SK-N-SH treated with all-trans-retinoic acid at 6 μM for 48 hours (cell line): ENCODE measurements around the gene CILP2.

ENCODE experiments used
- ATAC-seq: fragments of 200-7000 bp; cut with Tn5 transposase; 3 replicates; pipeline ENCODE4 v1.9.1; 2020; ENCODE audit warnings: mild to moderate bottlenecking, moderate library complexity
- CSDC2 ChIP-seq: fragments of 250-450 bp; sonication (Bioruptor Pico); IDR thresholded peaks from 2 replicates; pipeline ENCODE4 v1.5.0; 2020; ENCODE audit warnings: mild to moderate bottlenecking, moderate library complexity
- ESRRG ChIP-seq: fragments of 250-450 bp; sonication (Bioruptor Pico); IDR thresholded peaks from 2 replicates; pipeline ENCODE4 v1.6.1; 2021; ENCODE audit warnings: mild to moderate bottlenecking
- GLIS3 ChIP-seq: fragments of 250-450 bp; sonication (Bioruptor Pico); IDR thresholded peaks from 2 replicates; pipeline ENCODE4 v1.5.0; 2020; ENCODE audit warnings: mild to moderate bottlenecking, moderate library complexity
- OSR1 ChIP-seq: fragments of 250-450 bp; sonication (Bioruptor Pico); IDR thresholded peaks from 2 replicates; pipeline ENCODE4 v1.8.0; 2022; ENCODE audit warnings: moderate library complexity, mild to moderate bottlenecking, inconsistent platforms
- PPARA ChIP-seq: fragments of 250-450 bp; sonication (Bioruptor Pico); IDR thresholded peaks from 2 replicates; pipeline ENCODE4 v1.5.0; 2020; ENCODE audit warnings: mild to moderate bottlenecking, borderline replicate concordance
- TCF4 ChIP-seq: fragments of 250-450 bp; sonication (Bioruptor Pico); IDR thresholded peaks from 2 replicates; pipeline ENCODE4 v1.8.0; 2021; ENCODE audit warnings: mild to moderate bottlenecking, moderate library complexity, borderline replicate concordance
- TOX ChIP-seq: fragments of 250-450 bp; sonication (Bioruptor Pico); IDR thresholded peaks from 2 replicates; pipeline ENCODE4 v1.8.0; 2021; ENCODE audit warnings: mild to moderate bottlenecking, moderate library complexity, borderline replicate concordance
- ZC3H10 ChIP-seq: fragments of 250-450 bp; sonication (Bioruptor Pico); IDR thresholded peaks from 2 replicates; pipeline ENCODE4 v1.5.1; 2021; ENCODE audit warnings: mild to moderate bottlenecking, moderate library complexity
- ZFP3 ChIP-seq: fragments of 250-450 bp; sonication (Bioruptor Pico); IDR thresholded peaks from 2 replicates; pipeline ENCODE4 v1.5.0; 2020; ENCODE audit warnings: mild to moderate bottlenecking, moderate library complexity
- ZNF565 ChIP-seq: fragments of 450-650 bp; formaldehyde crosslinking; conservative IDR thresholded peaks from 2 replicates; pipeline ENCODE4 v1.5.0; 2020; ENCODE audit warnings: low read depth, mild to moderate bottlenecking, moderate library complexity
- TF ChIP-seq, protein P1 (sequence below): fragments of 250-450 bp; sonication (Bioruptor Pico); IDR thresholded peaks from 2 replicates; pipeline ENCODE4 v1.8.0; 2021; ENCODE audit warnings: low read depth, mild to moderate bottlenecking, moderate library complexity, borderline replicate concordance
- TF ChIP-seq, protein P2 (sequence below): fragments of 250-450 bp; sonication (Bioruptor Pico); IDR thresholded peaks from 2 replicates; pipeline ENCODE4 v1.5.0; 2020; ENCODE audit warnings: mild to moderate bottlenecking, moderate library complexity
- TF ChIP-seq, protein P3 (sequence below): fragments of 250-450 bp; sonication (Bioruptor Pico); IDR thresholded peaks from 2 replicates; pipeline ENCODE4 v1.5.1; 2020; ENCODE audit warnings: low read depth, mild to moderate bottlenecking, moderate library complexity

Gene CILP2

DNA sequence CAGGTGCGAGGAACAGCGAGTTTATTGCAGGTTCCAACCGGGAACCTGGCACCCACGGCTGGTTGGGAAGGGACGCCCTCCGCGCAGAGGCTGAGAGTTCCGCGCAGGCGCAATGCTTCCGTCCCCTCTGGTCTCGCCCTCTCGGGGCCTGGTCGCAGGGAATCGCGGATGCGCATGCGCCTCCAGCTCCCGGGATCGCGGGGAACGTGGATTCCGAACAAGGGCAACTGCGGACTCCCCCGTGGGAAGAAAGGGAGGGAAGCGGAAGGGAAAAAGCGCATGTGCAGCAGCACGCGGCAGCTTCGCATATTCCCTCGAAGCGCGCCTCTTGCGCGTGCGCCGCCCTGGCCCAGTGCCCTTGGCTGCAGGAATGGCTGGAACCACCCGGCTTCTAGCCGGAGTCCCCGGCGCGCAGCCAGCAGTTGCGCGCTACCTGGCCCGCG, 23.8 kb upstream of the CILP2 start:
- TF ChIP-seq ESRRG: no peak
- ATAC-seq: no peak

DNA sequence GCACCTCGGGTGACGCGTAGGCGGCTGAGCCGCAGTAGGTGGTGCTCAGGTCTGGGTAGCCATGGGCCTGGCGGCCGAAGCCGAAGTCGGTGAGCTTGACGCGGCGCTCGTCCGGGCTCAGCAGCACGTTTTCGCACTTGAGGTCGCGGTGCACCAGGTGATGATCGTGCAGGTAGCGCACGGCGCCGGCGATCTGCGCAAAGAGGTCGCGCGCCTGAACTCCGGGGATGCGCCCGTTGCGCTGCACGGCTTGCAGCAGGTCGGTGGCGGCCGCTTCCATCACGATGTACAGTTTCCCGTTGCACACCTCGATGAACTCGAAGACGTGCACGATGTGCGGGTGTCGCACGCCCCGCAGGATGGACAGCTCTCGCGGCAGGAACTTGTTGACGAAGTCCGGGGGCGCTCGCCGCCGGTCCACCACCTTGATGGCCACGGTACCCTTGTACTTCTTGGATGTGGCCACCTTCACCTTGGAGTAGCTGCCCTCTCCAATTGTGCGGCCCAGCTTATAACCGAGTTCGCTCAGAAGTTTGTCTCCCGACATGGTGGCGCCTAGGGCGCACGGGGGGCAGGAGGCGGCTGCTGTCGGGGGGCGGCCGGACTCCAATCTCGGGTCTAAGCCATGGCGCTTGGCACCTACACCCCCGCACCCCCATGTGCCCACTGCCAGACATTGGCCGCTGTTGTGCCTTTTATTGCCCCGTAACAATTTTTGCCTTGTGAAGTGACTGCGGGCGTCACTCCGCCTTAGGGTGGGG, 23.0 kb upstream of the CILP2 start, which contains the start of gene TSSK6:
TSSK6 (minus strand) TSS at position 668 of the 761 bp plus-strand sequence; CDS start at position 547, 121 bp downstream.
- TF ChIP-seq TCF4 (CRISPR knock-in tag): no peak
- no peak for ATAC-seq

DNA sequence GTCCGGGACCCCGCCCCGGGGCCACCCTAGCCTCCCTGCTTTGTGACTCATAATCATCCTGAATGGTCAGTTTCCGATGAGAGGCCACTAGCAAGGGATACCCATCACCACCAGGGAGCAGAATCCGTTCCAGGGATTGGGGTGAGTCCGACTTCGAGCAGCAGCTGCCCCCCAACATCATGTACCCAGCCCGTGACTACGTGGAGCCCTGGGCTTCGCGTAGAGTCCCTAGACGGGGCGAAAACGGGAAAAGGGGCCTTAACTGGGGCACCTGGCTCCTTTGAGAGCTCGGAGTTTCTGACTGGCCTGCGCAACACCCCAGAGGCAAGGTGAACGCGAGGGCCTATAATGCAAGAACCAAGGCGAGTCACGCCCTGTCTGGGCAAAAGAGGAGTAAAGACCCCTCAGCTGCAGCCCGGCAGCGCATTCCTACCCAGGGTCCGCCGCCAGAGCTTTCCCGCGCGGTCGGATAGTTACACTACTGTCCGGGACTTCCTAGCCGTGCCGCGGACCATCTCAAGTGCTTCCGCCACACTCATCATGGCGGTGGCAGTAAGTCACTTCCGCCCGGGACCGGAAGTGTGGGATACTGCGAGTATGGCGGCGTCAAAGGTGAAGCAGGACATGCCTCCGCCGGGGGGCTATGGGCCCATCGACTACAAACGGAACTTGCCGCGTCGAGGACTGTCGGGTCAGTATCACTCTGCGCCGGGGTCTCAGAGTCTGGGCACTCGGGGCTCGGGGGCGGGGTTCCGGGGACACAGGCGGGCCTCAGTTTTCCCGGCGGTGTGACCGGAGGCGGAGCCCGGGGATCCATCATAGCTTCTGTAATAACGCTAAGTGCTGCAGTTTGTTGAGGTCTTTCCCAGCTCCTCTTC, 22.2 kb upstream of the CILP2 start, which contains the start of gene NDUFA13:
NDUFA13 (plus strand) TSS at position 584 of the 878 bp plus-strand sequence; CDS start at position 598, 14 bp downstream.
- peak; percentile 94 for ATAC-seq
- TF ChIP-seq ZFP3 (CRISPR knock-in tag): 0 out of 2 replicates have a peak, but pooled peaks have one; percentile 10
- no peak for TF ChIP-seq GLIS3 (CRISPR knock-in tag)

DNA sequence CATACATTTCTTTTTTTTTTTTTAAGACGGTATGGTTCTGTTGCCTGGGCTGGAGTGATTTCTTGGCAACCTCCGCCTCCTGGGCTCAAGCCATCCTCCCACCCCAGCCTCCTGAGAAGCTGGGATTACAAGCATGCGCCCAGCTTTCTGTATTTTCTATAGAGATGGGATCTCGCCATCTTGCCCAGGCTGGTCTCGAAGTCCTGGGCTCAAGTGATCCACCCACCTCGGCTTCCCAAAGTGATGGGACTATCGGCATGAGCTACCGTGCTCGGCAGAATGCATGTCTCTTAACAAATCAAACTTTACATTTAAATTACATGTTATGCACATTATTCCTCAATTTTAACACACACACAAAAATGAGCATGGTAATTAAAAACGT, 20.8 kb upstream of the CILP2 start:
- no peak for TF ChIP-seq ZC3H10
- no peak for ATAC-seq

DNA sequence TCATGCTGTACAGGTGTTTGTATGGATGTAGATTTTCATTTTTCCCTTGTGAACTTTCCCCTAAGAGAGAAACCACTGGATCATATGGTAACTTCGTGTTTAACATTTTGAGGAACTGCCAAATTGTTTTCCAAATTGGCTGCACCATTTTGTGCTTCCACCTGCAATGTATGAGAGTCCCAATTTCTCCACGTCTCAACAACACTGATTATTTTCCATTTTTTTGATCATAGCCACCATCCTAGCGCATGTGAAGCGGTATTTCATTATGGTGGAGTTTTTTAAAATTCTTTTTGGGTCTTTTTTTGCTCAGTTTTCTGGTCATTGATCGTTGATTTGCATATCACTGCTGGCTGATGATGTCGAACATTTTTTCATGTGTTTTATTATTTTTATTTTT, 17.1 kb upstream of the CILP2 start:
- ATAC-seq: no peak
- TF ChIP-seq CSDC2 (CRISPR knock-in tag): no peak

DNA sequence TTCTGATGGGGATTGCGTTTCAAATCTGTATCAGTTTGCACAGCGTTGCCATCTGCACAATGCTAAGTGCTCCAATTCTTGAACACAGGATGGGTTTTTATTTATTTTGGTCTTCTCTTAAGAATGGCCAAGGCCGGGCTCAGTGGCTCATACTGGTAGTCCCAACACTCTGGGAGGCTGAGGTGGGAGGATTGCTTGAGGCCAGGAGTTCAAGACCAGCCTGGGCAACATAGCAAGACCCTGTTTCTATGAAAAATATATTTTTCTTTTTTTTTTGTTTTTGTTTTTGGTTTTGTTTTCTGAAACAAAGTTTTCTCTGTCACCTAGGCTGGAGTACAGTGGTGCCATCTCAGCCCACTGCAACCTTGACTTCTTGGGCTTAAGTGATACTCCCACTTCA, 14.9 kb upstream of the CILP2 start:
- TF ChIP-seq OSR1 (CRISPR knock-in tag): no peak
- no peak for ATAC-seq

DNA sequence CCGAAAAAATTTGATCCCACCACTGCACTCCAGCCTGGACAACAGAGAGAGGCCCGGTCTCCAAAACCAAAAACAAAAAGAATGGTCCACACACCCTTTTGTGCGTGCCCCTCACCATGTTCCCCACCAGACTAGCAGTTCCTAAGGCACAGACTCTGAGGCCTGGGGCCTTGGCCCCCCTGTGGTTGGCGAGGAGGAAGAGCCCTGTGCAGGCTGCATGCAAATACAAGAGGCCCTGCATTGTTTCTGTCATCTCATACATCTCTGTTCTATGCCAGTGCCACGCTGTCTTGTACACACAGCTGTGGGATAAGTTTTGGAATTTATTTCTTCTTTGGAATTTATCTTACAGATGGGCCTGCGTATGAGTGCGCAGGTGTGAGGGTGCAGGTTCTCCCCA, 14.0 kb upstream of the CILP2 start:
- no peak for TF ChIP-seq ZFP3 (CRISPR knock-in tag)
- TF ChIP-seq CSDC2 (CRISPR knock-in tag): no peak
- TF ChIP-seq, protein P1, sequence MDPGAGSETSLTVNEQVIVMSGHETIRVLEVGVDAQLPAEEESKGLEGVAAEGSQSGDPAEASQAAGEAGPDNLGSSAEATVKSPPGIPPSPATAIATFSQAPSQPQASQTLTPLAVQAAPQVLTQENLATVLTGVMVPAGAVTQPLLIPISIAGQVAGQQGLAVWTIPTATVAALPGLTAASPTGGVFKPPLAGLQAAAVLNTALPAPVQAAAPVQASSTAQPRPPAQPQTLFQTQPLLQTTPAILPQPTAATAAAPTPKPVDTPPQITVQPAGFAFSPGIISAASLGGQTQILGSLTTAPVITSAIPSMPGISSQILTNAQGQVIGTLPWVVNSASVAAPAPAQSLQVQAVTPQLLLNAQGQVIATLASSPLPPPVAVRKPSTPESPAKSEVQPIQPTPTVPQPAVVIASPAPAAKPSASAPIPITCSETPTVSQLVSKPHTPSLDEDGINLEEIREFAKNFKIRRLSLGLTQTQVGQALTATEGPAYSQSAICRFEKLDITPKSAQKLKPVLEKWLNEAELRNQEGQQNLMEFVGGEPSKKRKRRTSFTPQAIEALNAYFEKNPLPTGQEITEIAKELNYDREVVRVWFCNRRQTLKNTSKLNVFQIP (CRISPR knock-in tag): no peak
- no peak for TF ChIP-seq TOX (CRISPR knock-in tag)
- TF ChIP-seq, protein P2, sequence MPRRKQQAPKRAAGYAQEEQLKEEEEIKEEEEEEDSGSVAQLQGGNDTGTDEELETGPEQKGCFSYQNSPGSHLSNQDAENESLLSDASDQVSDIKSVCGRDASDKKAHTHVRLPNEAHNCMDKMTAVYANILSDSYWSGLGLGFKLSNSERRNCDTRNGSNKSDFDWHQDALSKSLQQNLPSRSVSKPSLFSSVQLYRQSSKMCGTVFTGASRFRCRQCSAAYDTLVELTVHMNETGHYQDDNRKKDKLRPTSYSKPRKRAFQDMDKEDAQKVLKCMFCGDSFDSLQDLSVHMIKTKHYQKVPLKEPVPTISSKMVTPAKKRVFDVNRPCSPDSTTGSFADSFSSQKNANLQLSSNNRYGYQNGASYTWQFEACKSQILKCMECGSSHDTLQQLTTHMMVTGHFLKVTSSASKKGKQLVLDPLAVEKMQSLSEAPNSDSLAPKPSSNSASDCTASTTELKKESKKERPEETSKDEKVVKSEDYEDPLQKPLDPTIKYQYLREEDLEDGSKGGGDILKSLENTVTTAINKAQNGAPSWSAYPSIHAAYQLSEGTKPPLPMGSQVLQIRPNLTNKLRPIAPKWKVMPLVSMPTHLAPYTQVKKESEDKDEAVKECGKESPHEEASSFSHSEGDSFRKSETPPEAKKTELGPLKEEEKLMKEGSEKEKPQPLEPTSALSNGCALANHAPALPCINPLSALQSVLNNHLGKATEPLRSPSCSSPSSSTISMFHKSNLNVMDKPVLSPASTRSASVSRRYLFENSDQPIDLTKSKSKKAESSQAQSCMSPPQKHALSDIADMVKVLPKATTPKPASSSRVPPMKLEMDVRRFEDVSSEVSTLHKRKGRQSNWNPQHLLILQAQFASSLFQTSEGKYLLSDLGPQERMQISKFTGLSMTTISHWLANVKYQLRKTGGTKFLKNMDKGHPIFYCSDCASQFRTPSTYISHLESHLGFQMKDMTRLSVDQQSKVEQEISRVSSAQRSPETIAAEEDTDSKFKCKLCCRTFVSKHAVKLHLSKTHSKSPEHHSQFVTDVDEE (CRISPR knock-in tag): no peak
- no peak for TF ChIP-seq ZC3H10
- TF ChIP-seq, protein P3, sequence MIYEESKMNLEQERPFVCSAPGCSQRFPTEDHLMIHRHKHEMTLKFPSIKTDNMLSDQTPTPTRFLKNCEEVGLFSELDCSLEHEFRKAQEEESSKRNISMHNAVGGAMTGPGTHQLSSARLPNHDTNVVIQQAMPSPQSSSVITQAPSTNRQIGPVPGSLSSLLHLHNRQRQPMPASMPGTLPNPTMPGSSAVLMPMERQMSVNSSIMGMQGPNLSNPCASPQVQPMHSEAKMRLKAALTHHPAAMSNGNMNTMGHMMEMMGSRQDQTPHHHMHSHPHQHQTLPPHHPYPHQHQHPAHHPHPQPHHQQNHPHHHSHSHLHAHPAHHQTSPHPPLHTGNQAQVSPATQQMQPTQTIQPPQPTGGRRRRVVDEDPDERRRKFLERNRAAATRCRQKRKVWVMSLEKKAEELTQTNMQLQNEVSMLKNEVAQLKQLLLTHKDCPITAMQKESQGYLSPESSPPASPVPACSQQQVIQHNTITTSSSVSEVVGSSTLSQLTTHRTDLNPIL: no peak
- no peak for TF ChIP-seq PPARA (CRISPR knock-in tag)
- TF ChIP-seq OSR1 (CRISPR knock-in tag): no peak
- TF ChIP-seq ZNF565: no peak
- TF ChIP-seq, all 23 proteins: peak for 0
- no peak for ATAC-seq
